GM12878 (cell line): Measurements from ENCODE around the gene MAPK1IP1L. TPM values are rescaled to one million over a fixed set of nuclear protein-coding genes. Genes with fewer than 3 reads are reported as not detected.

Experiments
- ATAC-seq: fragments of 200-7000 bp; cut with Tn5 transposase; 3 replicates; pipeline ENCODE4 v1.9.1; 2020; ENCODE audit warnings: mild to moderate bottlenecking, moderate library complexity
- BruUV-seq: library from RNA; stranded (reverse); fragments of 400-500 nt; replicated peaks from 2 replicates; lab custom pipeline; 2021; lab: Mats Ljungman, UMichigan
- CTCF ChIA-PET: fragments of 300-600 bp; sonication (Branson Sonifier 250); formaldehyde crosslinking; extraction: SDS; loops from one replicate; lab custom pipeline; 2021; ENCODE audit warnings: inconsistent platforms; lab: Yijun Ruan, JAX
- POLR2A ChIA-PET: fragments of 350-600 bp; formaldehyde crosslinking; extraction: SDS; loops from one replicate; lab custom pipeline; 2021; ENCODE audit warnings: inconsistent platforms; lab: Charles Lee
- RAD21 ChIA-PET: fragments of 300-600 bp; sonication (Branson Sonifier 250); formaldehyde crosslinking; loops from one replicate; lab custom pipeline; 2023; ENCODE audit warnings: antibody characterized with exemption; ENCODE audit not compliant: unreplicated experiment; lab: Charles Lee
- SMC1A ChIA-PET: fragments of 300-600 bp; sonication (Branson Sonifier 250); formaldehyde crosslinking; loops from one replicate; lab custom pipeline; 2023; ENCODE audit not compliant: unreplicated experiment, uncharacterized antibody; lab: Charles Lee
- DNase-seq: peaks from one replicate; pipeline ENCODE4 v3.0.0-alpha.2; 2011; ENCODE audit warnings: low read depth, low spot score
- FAIRE-seq: peaks from 3 replicates; lab custom pipeline; 2011; peaks lifted over from hg19 to GRCh38; lab: Jason Lieb, UNC
- H2AFZ ChIP-seq: 2 replicates; pipeline ENCODE4 v1.6.0; 2011; ENCODE audit warnings: low read depth, low read length, control low read depth; ENCODE audit not compliant: control insufficient read depth
- H3K27ac ChIP-seq: 2 replicates; pipeline ENCODE4 v1.5.1; 2011; ENCODE audit warnings: control low read depth; ENCODE audit not compliant: control insufficient read depth, insufficient read depth
- H3K27me3 ChIP-seq, 2 experiments: replicated peaks in 1 of 2; 2 replicates each; pipeline versions ENCODE4 v1.6.0 to v1.6.1; 2011; ENCODE audit warnings: low read length in 1 of 2; ENCODE audit not compliant: control insufficient read depth in 2 of 2, insufficient read depth in 2 of 2
- H3K36me3 ChIP-seq, 2 experiments: 2 replicates each; pipeline ENCODE4 v1.5.1; 2011; ENCODE audit warnings: low read length in 1 of 2; ENCODE audit not compliant: control insufficient read depth in 2 of 2, insufficient read depth in 2 of 2
- H3K4me1 ChIP-seq: 2 replicates; pipeline ENCODE4 v1.6.1; 2011; ENCODE audit warnings: mild to moderate bottlenecking, low read length, moderate library complexity, mixed read lengths; ENCODE audit not compliant: control insufficient read depth, insufficient read depth
- H3K4me2 ChIP-seq: 2 replicates; pipeline ENCODE4 v1.6.0; 2011; ENCODE audit warnings: control low read depth; ENCODE audit not compliant: control insufficient read depth, insufficient read depth
- H3K4me3 ChIP-seq: fragments of 200-600 bp; sonication (generic); 2 replicates; pipeline ENCODE4 v1.5.1; 2016
- H3K79me2 ChIP-seq: 2 replicates; pipeline ENCODE4 v1.6.0; 2011; ENCODE audit warnings: low read length; ENCODE audit not compliant: control insufficient read depth, insufficient read depth
- H3K9ac ChIP-seq: 2 replicates; pipeline ENCODE4 v1.8.0; 2011; ENCODE audit warnings: low read length, control low read depth, mixed read lengths; ENCODE audit not compliant: control insufficient read depth, insufficient read depth
- H3K9me3 ChIP-seq: replicated peaks from 3 replicates; pipeline ENCODE4 v1.5.1; 2011; ENCODE audit warnings: mild to moderate bottlenecking, low read length; ENCODE audit not compliant: control insufficient read depth, insufficient read depth
- H4K20me1 ChIP-seq: 2 replicates; pipeline ENCODE4 v1.6.0; 2011; ENCODE audit not compliant: control insufficient read depth, insufficient read depth
- NR2C2 ChIP-seq: IDR thresholded peaks from 2 replicates; pipeline ENCODE4 v1.6.1; 2011; ENCODE audit warnings: borderline replicate concordance, low read depth; ENCODE audit not compliant: control insufficient read depth, insufficient read length
- POLR2AphosphoS2 ChIP-seq: IDR thresholded peaks from 2 replicates; pipeline ENCODE4 v1.6.1; 2011; ENCODE audit warnings: low read depth, mild to moderate bottlenecking, low read length, improper control_type of control experiment, moderate library complexity
- RAD51 ChIP-seq: fragments of 450-650 bp; IDR thresholded peaks from 2 replicates; pipeline ENCODE4 v1.6.1; 2016; ENCODE audit warnings: moderate library complexity, mild to moderate bottlenecking, inconsistent platforms
- RUNX3 ChIP-seq: IDR thresholded peaks from 2 replicates; pipeline ENCODE4 v1.6.1; 2012; ENCODE audit warnings: low read length, inconsistent platforms
- WRNIP1 ChIP-seq: IDR thresholded peaks from 2 replicates; pipeline ENCODE4 v1.6.1; 2011; ENCODE audit warnings: low read depth, low read length, improper control_type of control experiment, borderline replicate concordance
- WGBS: methylation state at CpG from one replicate; pipeline ENCODE4 v1.1.6; 2016; ENCODE audit warnings: low lambda C conversion rate; ENCODE audit not compliant: insufficient replicate concordance, insufficient coverage; ENCODE audit errors: missing lambda C conversion rate; 5-methylcytosine and 5-hydroxymethylcytosine counted together
- in situ Hi-C: fragments of 300-500 bp; cut with MboI; formaldehyde crosslinking; loops from 9 replicates; pipeline ENCODE4 v1.14.3; 2018; ENCODE audit warnings: mixed read lengths
- intact Hi-C: fragments of 100-400 bp; cut with micrococcal nuclease; formaldehyde crosslinking; loops from one replicate; pipeline ENCODE4 v1.14.2; 2022; ENCODE audit not compliant: unreplicated experiment
- polyA plus RNA-seq, 11 experiments: library from polyadenylated mRNA; depleted of rRNA in 4 of 11; unstranded in 6 of 11; stranded (reverse) in 5 of 11; fragments of >200 nt; fragmentation: Nextera tagmentation in 4 of 11; fragmentation: Illumina TruSeq in 1 of 11; extraction: Ambion mirVana in 4 of 11; extraction: Trizol in 1 of 11; gene quantifications; 1 replicate in 1 of 11; 2 replicates in 10 of 11; pipeline versions ENCODE4 v1.2.1 to v1.2.3, GENCODE V29; 2011 to 2016; ENCODE audit warnings: inconsistent platforms in 2 of 11, missing spikeins in 2 of 11, low read depth in 1 of 11
- total RNA-seq, 4 experiments: library from RNA; depleted of rRNA in 3 of 4; stranded (reverse); fragments of >200 nt in 3 of 4; fragmentation: Illumina TruSeq in 1 of 4; extraction: Trizol in 1 of 4; gene quantifications; 2 replicates each; pipeline versions ENCODE4 v1.2.1 to v1.2.3, GENCODE V29; 2013 to 2021
- TF ChIP-seq, protein P1 (sequence below): fragments of 450-650 bp; IDR thresholded peaks from 2 replicates; pipeline ENCODE4 v1.6.1; 2017; ENCODE audit warnings: low read depth, mild to moderate bottlenecking, moderate library complexity
- TF ChIP-seq, protein P2 (sequence below): IDR thresholded peaks from 2 replicates; pipeline ENCODE4 v1.6.1; 2012; ENCODE audit warnings: low read depth, low read length, improper control_type of control experiment

The MAPK1IP1L gene
- total and polyA plus RNA-seq, 10 of the 15 experiments (the other 5 are each of a cell fraction or from before 2014, with no cell fraction given) = 44.6 to 117 (median 73.0) TPM

DNA sequence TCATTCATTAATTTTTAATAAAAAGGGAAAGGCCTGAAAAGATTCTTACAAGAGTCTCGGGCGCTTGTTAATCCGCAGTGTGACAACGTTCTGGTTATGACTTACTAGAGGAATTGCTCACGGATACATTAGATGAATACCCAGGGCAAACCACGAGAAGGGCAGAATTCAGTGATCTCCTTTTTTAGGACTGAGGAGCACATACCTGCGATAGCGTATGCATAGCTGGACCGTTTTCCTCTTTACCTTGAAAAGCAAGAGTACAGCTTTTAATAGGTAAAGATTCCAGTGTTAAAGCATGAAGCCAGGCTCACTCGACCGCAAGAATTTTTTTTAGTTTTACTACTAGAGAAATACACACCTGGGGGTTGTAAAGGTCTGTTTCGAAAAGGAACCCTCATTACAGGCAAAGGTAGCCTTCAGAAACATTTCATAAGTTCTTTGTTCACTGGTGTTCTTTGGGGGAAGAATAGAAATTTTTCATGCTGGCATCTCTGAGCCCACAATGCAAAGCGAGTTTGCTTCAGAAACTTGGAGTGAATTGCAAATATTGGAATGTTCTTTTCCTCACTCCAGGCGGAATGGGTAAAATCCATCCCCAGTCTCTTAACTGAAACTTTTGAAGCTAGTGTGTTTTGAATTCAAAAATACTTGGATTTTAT is 953 bp downstream of the MAPK1IP1L start:
- Histone ChIP-seq H3K27me3 (no peaks in the 10 kb centered on the region), H2AFZ (no peak overlapping the region; the same call in 1 of the 2 replicates), H3K36me3 (peaks cover 0 to 5% of the 10 kb centered on the region in 2 experiments; a peak in 2 of 4 replicates), H3K27ac (peak overlapping the region; percentile 99), H4K20me1 (no peaks in the 10 kb centered on the region), H3K4me1 (no peaks in the 10 kb centered on the region; the same call in 1 of the 2 replicates), H3K4me2 (peak overlapping the region; percentile 51), H3K79me2 (peaks cover 59% of the 10 kb centered on the region), H3K9ac (peak overlapping the region; percentile 99), H3K9me3 (no peaks in the 10 kb centered on the region; the same call in 2 of the 3 replicates), H3K4me3 (peak overlapping the region; percentile 82)
- CTCF ChIA-PET = interaction anchor here (1.0 to 3.4 kb wide), 28 partner anchors 7 to 302 kb away, joined by 3 to 44 read pairs (median 7); partner anchors contain the start of genes FBXO34, SOCS4 and WDHD1
- in situ Hi-C loops (no loop called here), intact Hi-C loops (loop anchor here (2.0 kb wide), 1 partner anchor 16 kb away; no protein-coding TSS in a partner anchor)
- POLR2A ChIA-PET = interaction anchor here (0.5 to 3.1 kb wide), 15 partner anchors 11 to 140 kb away, joined by 3 to 48 read pairs (median 5); partner anchors contain the start of genes DLGAP5, SOCS4 and WDHD1
- SMC1A ChIA-PET = interaction anchor here (0.9 to 5.8 kb wide), 23 partner anchors 9 to 150 kb away, joined by 3 to 98 read pairs (median 6); partner anchors contain the start of genes GCH1, SOCS4 and WDHD1
- no peak for TF ChIP-seq NR2C2
- TF ChIP-seq RAD51 = no peak
- TF ChIP-seq POLR2AphosphoS2 = 0 out of 2 replicates have a peak, but pooled peaks have one; percentile 48
- peak; percentile 33; the same call in 1 of the 2 replicates for TF ChIP-seq RUNX3
- TF ChIP-seq, protein P1, sequence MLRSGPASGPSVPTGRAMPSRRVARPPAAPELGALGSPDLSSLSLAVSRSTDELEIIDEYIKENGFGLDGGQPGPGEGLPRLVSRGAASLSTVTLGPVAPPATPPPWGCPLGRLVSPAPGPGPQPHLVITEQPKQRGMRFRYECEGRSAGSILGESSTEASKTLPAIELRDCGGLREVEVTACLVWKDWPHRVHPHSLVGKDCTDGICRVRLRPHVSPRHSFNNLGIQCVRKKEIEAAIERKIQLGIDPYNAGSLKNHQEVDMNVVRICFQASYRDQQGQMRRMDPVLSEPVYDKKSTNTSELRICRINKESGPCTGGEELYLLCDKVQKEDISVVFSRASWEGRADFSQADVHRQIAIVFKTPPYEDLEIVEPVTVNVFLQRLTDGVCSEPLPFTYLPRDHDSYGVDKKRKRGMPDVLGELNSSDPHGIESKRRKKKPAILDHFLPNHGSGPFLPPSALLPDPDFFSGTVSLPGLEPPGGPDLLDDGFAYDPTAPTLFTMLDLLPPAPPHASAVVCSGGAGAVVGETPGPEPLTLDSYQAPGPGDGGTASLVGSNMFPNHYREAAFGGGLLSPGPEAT = no peak
- TF ChIP-seq, protein P2, sequence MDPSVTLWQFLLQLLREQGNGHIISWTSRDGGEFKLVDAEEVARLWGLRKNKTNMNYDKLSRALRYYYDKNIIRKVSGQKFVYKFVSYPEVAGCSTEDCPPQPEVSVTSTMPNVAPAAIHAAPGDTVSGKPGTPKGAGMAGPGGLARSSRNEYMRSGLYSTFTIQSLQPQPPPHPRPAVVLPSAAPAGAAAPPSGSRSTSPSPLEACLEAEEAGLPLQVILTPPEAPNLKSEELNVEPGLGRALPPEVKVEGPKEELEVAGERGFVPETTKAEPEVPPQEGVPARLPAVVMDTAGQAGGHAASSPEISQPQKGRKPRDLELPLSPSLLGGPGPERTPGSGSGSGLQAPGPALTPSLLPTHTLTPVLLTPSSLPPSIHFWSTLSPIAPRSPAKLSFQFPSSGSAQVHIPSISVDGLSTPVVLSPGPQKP = no peak
- TF ChIP-seq WRNIP1 = peak; percentile 67; the same call in 1 of the 2 replicates
- WGBS = 0% methylated on average over 14 of the region's 14 CpGs
- RAD21 ChIA-PET = interaction anchor here (0.5 to 3.6 kb wide), 15 partner anchors 14 to 171 kb away, joined by 3 to 49 read pairs (median 8); partner anchors contain the start of genes SOCS4 and WDHD1
- BruUV-seq = TSS peak; percentile 58
- ATAC-seq (peak; percentile 29), DNase-seq (no peak), FAIRE-seq (peak; percentile 77)
